Uterus (tissue), 2 donors: ENCODE measurements around the gene RMND5A.

Experiments
- CTCF ChIP-seq, 4 experiments: fragments of 200-600 bp in 2 of 4; fragments of 450-650 bp in 2 of 4; sonication (generic) in 2 of 4; IDR thresholded peaks; one replicate each; pipeline ENCODE4 v1.5.1; 2016 to 2019; ENCODE audit warnings: antibody characterized with exemption in 4 of 4, mild to moderate bottlenecking in 2 of 4, moderate library complexity in 1 of 4
- POLR2A ChIP-seq, 2 donors: fragments of 450-650 bp; IDR thresholded peaks; one replicate each; pipeline ENCODE4 v1.6.1; 2016; ENCODE audit warnings: antibody characterized with exemption in 2 of 2, mild to moderate bottlenecking in 1 of 2, moderate library complexity in 1 of 2

- TF ChIP-seq POLR2A (IDR thresholded peaks at IDR 0.05), result no peak
- TF ChIP-seq CTCF (IDR thresholded peaks at IDR 0.05), result no peak
Observed at GRCh38 chr2:86821306-86821705, 101.2 kb downstream of the RMND5A start.
